Urinary bladder (tissue), 4 donors: Measurements from ENCODE around the gene ASCL5. TPM values are rescaled to one million over a fixed set of nuclear protein-coding genes. Genes with fewer than 3 reads are reported as not detected.

Experiments
- DNase-seq: peaks from one replicate; pipeline ENCODE4 v3.0.0-alpha.2; 2015; ENCODE audit errors: extremely low spot score
- H3K27ac ChIP-seq: one replicate; pipeline ENCODE4 v1.5.1; 2013; ENCODE audit warnings: low read depth, mild to moderate bottlenecking, moderate library complexity
- H3K36me3 ChIP-seq: one replicate; pipeline ENCODE4 v1.6.1; 2013; ENCODE audit warnings: mild to moderate bottlenecking, moderate library complexity; ENCODE audit not compliant: insufficient read depth
- H3K4me1 ChIP-seq: one replicate; pipeline ENCODE4 v1.6.1; 2013; ENCODE audit warnings: mild to moderate bottlenecking, moderate library complexity; ENCODE audit not compliant: insufficient read depth
- H3K4me3 ChIP-seq: one replicate; pipeline ENCODE4 v1.5.1; 2013; ENCODE audit warnings: low read depth, low read length
- WGBS: extraction: QIAGEN DNeasy Blood & Tissue Kit; methylation state at CpG from one replicate; pipeline ENCODE4 v1.1.7; 2013; 5-methylcytosine and 5-hydroxymethylcytosine counted together
- polyA plus RNA-seq: library from polyadenylated mRNA; stranded (reverse); fragments of 200-250 nt; gene quantifications from one replicate; pipeline ENCODE4 v1.2.3, GENCODE V29; 2013
- total RNA-seq: library from RNA; depleted of rRNA; stranded (reverse); fragments of >200 nt; gene quantifications from one replicate; pipeline ENCODE4 v1.2.3, GENCODE V29; 2014
- donor health status: healthy with polysubstance abuse.
- donor health status: healthy.

The ASCL5 gene
- total RNA-seq (not detected), polyA plus RNA-seq (not detected)

DNA sequence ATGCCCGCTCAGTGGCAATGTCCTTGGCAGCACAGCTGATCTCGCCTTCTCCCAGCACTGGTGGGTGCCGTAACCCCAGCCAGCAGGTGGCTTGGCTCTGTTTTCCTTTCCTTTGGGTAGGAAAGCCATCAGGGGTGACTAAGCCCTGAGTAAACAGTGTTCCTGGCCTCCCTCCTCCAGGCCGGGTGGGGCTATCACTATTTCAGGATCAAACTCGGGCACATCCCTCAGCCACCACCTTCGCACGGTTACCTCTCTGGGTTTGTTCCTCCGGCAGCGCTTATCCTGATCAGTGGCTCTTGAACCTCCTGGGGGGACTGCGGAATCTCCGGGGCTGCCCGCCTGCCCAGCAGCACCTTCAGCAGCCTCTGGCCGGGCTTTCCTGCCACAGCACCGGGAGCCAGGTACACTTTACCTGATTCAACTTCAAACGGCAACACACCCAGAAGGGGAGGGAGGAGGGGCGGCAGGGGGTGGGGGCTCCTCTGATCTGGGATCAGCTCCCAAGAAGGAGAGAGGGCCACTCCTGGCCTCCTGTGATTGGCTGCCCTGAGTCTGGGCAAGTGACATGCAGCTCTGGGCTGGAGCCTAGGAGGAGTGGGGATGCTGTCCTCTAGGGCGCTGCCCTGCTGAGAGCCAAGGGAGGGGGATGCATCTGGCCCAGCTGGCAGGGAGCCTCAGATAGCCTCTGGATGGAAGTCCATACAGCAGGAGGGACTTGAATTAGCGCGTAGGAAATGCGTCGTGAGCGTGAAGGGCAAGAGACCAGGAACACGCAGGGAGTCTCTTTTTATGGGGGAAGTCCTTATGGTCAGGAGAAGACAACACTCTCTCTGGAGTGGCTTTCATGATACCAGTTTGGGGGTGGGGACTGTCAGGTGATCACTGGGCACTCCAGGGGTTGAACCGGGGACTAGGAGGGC is at the start of gene ASCL5:
ASCL5 (minus strand) TSS at position 353 of the 923 bp plus-strand sequence. CDS start 11,812 bp downstream, outside the sequence.
- no peak for DNase-seq
- Histone ChIP-seq H3K36me3 (no peaks in the 10 kb centered on the region), H3K4me1 (no peaks in the 10 kb centered on the region), H3K4me3 (no peak within 1 kb of the TSS), H3K27ac (no peak within 1 kb of the TSS)
- 71% methylated on average over 24 of the region's 24 CpGs for WGBS

DNA sequence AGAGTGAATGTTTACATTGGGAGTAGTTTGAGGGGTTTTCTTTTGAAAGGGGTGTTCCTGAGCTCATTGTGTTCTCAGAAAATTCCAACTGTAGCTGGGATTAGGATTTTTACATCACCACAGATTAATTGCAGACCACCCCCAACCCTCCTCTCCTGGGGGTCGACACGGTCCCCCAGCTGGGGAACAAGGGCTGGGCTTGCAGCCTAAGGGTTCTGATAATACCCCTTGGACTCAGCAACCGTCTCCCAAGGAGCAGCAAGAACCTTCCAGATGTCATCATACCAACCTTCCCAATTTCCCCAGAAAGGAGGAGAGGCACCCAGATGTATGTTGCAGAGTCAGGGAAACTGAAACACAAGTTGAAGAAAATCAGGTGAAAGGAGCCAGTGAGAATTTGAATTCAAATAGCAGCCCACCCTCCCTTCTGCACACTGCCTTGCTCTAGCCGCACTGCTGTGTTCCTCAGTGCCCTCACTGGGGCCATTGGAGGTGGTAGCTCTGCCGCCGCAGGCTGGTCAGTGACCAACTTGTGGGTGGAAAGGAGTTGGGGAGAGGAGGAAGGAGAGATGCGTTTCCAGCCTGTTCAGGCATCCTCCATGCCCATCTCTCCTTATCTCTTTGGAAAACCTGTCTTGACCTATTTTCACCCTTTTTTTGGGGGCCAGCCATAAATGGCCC is 49.0 kb upstream of the ASCL5 start:
- no peaks in the 10 kb centered on the region for H3K4me1 ChIP-seq
- H3K27ac ChIP-seq = no peak overlapping the region
- WGBS = 84% methylated on average over 7 of the region's 7 CpGs
- no peak overlapping the region for H3K4me3 ChIP-seq
- no peaks in the 10 kb centered on the region for H3K36me3 ChIP-seq
- DNase-seq = no peak

GRCh38 chr1:201173736-201174135 is 46.8 kb upstream of the ASCL5 start:
- no peaks in the 10 kb centered on the region for H3K4me1 ChIP-seq
- no peaks in the 10 kb centered on the region for H3K36me3 ChIP-seq
- WGBS = 87% methylated on average over 1 of the region's 1 CpG

DNA sequence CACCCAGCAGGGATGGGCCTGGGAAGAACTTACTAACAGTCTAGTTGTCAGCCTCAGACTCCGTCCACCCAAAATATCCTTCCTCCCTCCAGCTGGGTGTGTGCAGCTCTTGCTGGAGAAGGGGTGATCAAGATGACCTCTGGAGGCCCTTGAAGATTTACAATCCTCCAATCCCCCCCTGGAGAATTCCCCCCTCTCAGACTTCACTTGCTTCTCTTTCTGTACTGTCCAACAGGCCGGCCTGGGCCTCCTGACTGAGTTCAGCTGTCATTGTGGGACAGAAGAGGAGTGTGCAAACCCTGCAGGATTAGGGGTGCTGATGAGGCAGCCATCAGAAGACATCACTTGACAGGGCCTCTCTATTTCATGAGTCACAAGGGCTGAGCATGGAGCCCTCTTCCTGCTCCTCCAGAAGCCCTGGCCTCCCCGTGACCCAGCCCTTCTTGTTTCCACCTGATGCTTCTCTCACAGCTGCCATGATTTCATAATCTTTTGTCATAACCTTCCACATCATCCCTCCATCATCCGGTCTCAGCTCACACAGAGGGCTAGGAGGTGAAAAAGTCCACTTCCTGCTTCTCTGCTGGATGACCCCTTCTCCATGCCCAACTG is 46.1 kb upstream of the ASCL5 start:
- 82% methylated on average over 4 of the region's 4 CpGs for WGBS
- no peak overlapping the region for H3K27ac ChIP-seq
- DNase-seq = no peak
- no peak overlapping the region for H3K4me3 ChIP-seq
- H3K4me1 ChIP-seq = no peaks in the 10 kb centered on the region
- H3K36me3 ChIP-seq = no peaks in the 10 kb centered on the region

More at GRCh38 chr1:201173736-201174135, 46.8 kb upstream of the ASCL5 start:
- Histone ChIP-seq H3K4me3 (no peak overlapping the region), H3K27ac (no peak overlapping the region)
- DNase-seq = no peak

- no peaks in the 10 kb centered on the region for H3K4me1 ChIP-seq
- no peak overlapping the region for H3K27ac ChIP-seq
- no peak overlapping the region for H3K4me3 ChIP-seq
- no peak for DNase-seq
- WGBS = 89% methylated on average over 4 of the region's 4 CpGs
- no peaks in the 10 kb centered on the region for H3K36me3 ChIP-seq
Observed at GRCh38 chr1:201172326-201172725, 45.3 kb upstream of the ASCL5 start.

GRCh38 chr1:201171063-201172036 is 44.4 kb upstream of the ASCL5 start:
- WGBS = 9% methylated on average over 48 of the region's 48 CpGs
- DNase-seq = no peak
- H3K36me3 ChIP-seq = no peaks in the 10 kb centered on the region

DNA sequence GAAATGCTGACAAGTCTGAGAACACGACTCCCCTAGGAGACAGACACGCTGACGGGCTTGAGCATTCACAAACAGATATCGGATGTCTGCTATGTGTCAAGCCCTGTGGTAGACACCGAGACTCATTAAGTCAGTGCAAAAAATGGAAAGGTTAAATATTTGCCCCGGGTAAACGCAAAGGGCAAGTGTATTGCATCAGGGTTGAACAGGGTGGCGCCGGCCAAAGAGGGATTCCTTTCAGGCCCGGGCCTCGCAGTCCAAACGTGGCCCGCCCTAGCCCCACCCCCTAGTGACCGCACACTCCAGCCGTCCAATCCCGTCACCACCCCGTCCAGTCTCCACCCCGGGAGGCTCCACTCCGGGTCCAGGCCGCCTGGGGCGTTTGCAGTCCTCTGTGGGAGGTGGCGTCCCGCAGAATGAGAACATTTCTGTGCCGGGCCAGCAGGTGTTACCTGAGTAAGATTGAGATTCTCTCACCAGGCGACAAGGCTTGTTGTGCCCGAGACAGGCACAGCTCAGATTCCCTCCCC is 43.6 kb upstream of the ASCL5 start:
- Histone ChIP-seq H3K36me3 (no peaks in the 10 kb centered on the region), H3K4me3 (peak overlapping the region; percentile 51), H3K27ac (peak overlapping the region; percentile 53), H3K4me1 (no peaks in the 10 kb centered on the region)
- DNase-seq = peak; percentile 83
- 5% methylated on average over 26 of the region's 26 CpGs for WGBS

More at GRCh38 chr1:201171063-201172036, 44.4 kb upstream of the ASCL5 start:
- Histone ChIP-seq H3K4me3 (peak overlapping the region; percentile 51), H3K27ac (peak overlapping the region; percentile 53), H3K4me1 (no peaks in the 10 kb centered on the region)

DNA sequence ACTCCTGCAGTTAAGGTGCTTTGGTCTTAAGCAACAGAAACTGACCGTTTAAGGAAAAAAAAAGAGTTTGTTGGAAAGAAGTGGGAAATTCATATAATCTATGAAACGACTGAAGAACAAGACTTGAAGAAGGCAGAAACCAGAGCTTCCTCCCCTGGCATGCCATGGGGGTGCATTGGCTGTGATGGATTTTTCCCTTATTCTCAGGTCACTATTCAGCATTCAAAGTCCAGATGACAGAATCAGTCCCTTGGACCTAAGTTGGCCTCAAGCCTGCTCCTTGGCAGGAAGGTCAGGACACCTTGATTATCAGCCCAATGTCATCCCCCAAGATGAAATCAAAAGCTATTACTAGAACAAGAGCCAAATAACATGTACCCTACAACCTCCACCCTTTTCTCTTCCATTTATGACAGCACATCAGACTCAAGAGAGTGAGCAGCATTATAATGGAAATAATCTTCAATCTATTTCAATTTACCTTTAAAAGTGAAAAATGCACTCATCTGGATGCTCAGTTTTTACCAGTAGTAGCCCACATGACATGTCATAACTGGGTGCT is 43.1 kb upstream of the ASCL5 start:
- no peak overlapping the region for H3K4me3 ChIP-seq

DNA sequence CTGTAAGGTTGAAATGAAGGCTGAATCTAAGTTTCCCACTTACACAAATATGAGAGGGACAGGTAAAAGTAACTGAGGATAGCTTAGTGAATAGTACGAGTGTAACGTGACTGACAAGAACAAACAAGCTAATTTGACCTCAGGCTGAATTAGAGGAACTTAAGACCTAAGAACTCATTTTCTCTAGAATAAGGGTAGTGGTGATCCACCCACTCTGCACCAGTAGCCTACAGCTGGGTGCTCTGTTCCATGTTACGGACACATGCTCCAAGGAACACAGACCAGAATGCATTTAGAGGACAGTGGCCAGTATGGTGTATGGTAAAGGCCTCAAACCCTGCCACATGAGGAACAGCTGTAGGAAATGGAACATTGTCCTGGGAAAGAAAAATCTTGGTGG is 42.2 kb upstream of the ASCL5 start:
- 66% methylated on average over 3 of the region's 3 CpGs for WGBS
- no peaks in the 10 kb centered on the region for H3K4me1 ChIP-seq
- H3K4me3 ChIP-seq = no peak overlapping the region
- H3K36me3 ChIP-seq = no peaks in the 10 kb centered on the region
- DNase-seq = no peak
- no peak overlapping the region for H3K27ac ChIP-seq

More for the DNA sequence above, 43.1 kb upstream of the ASCL5 start:
- Histone ChIP-seq H3K36me3 (no peaks in the 10 kb centered on the region), H3K4me1 (no peaks in the 10 kb centered on the region), H3K27ac (no peak overlapping the region)
- no peak for DNase-seq
- WGBS = 87% methylated on average over 2 of the region's 2 CpGs

DNA sequence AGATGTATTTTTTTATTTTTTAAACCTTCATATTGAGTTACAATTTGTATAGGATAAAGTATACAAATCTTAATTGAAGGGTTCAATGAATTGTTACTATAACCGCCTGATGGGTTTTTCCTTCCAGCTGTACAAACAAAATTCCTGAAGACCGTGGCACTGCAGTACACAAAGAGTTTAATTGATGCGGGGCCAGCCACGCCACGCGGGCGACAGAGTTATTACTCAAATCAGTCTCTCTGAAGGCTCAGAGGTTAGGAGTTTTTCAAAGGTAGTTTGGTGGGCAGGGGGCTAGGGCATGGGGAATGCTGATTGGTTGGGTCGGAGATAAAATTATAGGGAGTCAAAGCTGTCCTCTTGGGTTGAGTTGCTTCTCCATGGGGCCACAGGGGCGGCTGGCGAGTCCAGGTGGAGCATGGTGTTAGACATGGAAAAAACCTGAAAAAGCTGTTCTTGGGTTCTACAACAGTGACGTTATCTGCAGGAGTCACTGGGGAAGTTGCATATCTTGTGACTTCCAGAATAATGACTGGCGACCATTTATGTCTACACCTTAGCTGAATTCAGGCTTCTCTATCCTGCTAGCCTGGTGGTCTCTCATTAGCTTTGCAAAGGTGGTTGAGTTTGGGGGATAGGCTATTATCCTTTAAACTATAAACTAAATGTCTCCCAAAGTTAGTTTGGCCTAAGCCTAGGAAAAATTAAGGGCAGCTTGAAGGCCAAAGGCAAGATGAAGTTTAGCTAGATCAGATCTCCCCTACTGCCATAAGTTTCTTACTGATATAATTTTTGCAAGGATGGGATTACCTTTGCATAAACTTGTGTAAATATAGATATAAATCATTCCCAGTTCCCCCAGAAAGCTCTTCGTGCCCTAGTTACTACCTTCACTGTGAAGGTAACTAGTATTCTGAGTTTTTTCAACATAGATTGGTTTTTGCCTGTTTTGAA is 40.3 kb upstream of the ASCL5 start:
- DNase-seq = no peak
- Histone ChIP-seq H3K4me3 (no peak overlapping the region), H3K36me3 (no peaks in the 10 kb centered on the region), H3K27ac (no peak overlapping the region), H3K4me1 (no peaks in the 10 kb centered on the region)
- WGBS = 81% methylated on average over 13 of the region's 13 CpGs

DNA sequence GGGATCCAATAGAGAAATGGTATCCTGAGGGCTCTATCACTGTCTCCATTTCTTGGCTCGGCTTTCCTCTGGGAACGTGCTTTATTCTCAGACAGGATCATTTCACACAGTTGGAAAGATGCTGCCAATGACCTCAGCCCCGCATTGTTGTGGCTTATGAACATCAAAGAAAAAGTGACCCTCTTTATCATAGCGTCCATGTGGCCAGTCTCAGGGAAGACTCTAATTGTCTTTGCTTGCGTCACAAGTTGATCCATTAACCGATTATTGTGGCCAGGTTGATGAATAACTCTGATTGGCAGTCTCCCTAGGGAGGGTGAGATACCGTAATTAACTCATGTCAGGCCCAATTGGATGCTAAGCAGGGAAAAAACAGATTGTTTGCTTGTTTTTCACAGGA is 37.7 kb upstream of the ASCL5 start:
- Histone ChIP-seq H3K4me3 (no peak overlapping the region), H3K27ac (no peak overlapping the region), H3K36me3 (no peaks in the 10 kb centered on the region), H3K4me1 (no peaks in the 10 kb centered on the region)
- no peak for DNase-seq
- WGBS = 57% methylated on average over 7 of the region's 7 CpGs
